Measurements from ENCODE around the gene SPATA24. TPM values are rescaled to one million over a fixed set of nuclear protein-coding genes. Genes with fewer than 3 reads are reported as not detected.

Gene SPATA24
- total RNA-seq, 1 experiment from 2014 or later = 3.1 TPM

GRCh38 chr5:139451878-139452660 is 48.2 kb upstream of the SPATA24 start:
- Histone ChIP-seq H4K20me1 (ENCODE audit: insufficient read depth) (no peaks in the 10 kb centered on the region), H3K36me3 (ENCODE audit: control insufficient read depth in 1 of 2, insufficient read depth in 2 of 2, low read length in 2 of 2) (no peaks in the 10 kb centered on the region), H3K9ac (ENCODE audit: low read length) (no peak overlapping the region), H3K27me3 (ENCODE audit: insufficient read depth, low read length) (no peaks in the 10 kb centered on the region), H3K9me2 (ENCODE audit: insufficient read depth) (no peaks in the 10 kb centered on the region), H3K27ac (ENCODE audit: low read depth, low read length) (no peak overlapping the region), H3K79me2 (ENCODE audit: insufficient read depth, low read length) (no peaks in the 10 kb centered on the region), H3K4me1 (ENCODE audit: control insufficient read depth in 1 of 2, insufficient read depth in 2 of 2, low read length in 2 of 2) (no peaks in the 10 kb centered on the region), H3K4me2 (ENCODE audit: low read length) (no peak overlapping the region), H3K4me3 (replicated peaks in 1 of 2; ENCODE audit: low read depth in 1 of 2, low read length in 2 of 2) (no peak overlapping the region), H3K9me3 (ENCODE audit: control insufficient read depth in 1 of 2, insufficient read depth in 1 of 2, low read depth in 1 of 2, low read length in 2 of 2) (no peaks in the 10 kb centered on the region), H2AFZ (ENCODE audit: low read depth, low read length, poor library complexity, severe bottlenecking) (no peak overlapping the region)
- CTCF ChIA-PET = no interaction called here
- intact Hi-C loops (cut with micrococcal nuclease) = no loop called here
- no peak for DNase-seq (ENCODE audit: low read depth, low spot score)
- no peak for ATAC-seq
- TF ChIP-seq EGR1 (IDR thresholded peaks at IDR 0.05; ENCODE audit: low read depth) (no peak), RAD21 (IDR thresholded peaks at IDR 0.05; ENCODE audit: low read depth) (no peak), EZH2 (IDR thresholded peaks at IDR 0.05) (no peak), FOSL1 (IDR thresholded peaks at IDR 0.05; ENCODE audit: low read depth) (no peak), JUND (IDR thresholded peaks at IDR 0.05) (no peak), ZNF274 (IDR thresholded peaks at IDR 0.05; ENCODE audit: low read depth, low read length) (no peak), POLR2AphosphoS5 (IDR thresholded peaks at IDR 0.05; ENCODE audit: low read depth, low read length) (no peak), CTCF (IDR thresholded peaks at IDR 0.05 in 2 of 3, conservative IDR thresholded peaks at IDR 0.05 in 1 of 3; ENCODE audit: borderline replicate concordance in 1 of 3, insufficient read depth in 1 of 3, low read depth in 2 of 3, low read length in 2 of 3) (no peak), CBX3 (IDR thresholded peaks at IDR 0.05; ENCODE audit: low read depth) (no peak), CEBPB (IDR thresholded peaks at IDR 0.05; ENCODE audit: low read depth) (no peak), SIN3A (IDR thresholded peaks at IDR 0.05; ENCODE audit: low read depth) (no peak), TCF7L2 (IDR thresholded peaks at IDR 0.05; ENCODE audit: borderline replicate concordance, extremely low read depth, insufficient read depth, insufficient read length) (no peak), EZH2phosphoT487 (IDR thresholded peaks at IDR 0.05; ENCODE audit: borderline replicate concordance) (no peak), MAX (IDR thresholded peaks at IDR 0.05) (no peak), POLR2A (IDR thresholded peaks at IDR 0.05; ENCODE audit: borderline replicate concordance, extremely low read depth, insufficient read depth, insufficient read length) (no peak)
- TF ChIP-seq, protein P1, sequence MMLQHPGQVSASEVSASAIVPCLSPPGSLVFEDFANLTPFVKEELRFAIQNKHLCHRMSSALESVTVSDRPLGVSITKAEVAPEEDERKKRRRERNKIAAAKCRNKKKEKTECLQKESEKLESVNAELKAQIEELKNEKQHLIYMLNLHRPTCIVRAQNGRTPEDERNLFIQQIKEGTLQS (IDR thresholded peaks at IDR 0.05) = no peak
- TF ChIP-seq, protein P2, sequence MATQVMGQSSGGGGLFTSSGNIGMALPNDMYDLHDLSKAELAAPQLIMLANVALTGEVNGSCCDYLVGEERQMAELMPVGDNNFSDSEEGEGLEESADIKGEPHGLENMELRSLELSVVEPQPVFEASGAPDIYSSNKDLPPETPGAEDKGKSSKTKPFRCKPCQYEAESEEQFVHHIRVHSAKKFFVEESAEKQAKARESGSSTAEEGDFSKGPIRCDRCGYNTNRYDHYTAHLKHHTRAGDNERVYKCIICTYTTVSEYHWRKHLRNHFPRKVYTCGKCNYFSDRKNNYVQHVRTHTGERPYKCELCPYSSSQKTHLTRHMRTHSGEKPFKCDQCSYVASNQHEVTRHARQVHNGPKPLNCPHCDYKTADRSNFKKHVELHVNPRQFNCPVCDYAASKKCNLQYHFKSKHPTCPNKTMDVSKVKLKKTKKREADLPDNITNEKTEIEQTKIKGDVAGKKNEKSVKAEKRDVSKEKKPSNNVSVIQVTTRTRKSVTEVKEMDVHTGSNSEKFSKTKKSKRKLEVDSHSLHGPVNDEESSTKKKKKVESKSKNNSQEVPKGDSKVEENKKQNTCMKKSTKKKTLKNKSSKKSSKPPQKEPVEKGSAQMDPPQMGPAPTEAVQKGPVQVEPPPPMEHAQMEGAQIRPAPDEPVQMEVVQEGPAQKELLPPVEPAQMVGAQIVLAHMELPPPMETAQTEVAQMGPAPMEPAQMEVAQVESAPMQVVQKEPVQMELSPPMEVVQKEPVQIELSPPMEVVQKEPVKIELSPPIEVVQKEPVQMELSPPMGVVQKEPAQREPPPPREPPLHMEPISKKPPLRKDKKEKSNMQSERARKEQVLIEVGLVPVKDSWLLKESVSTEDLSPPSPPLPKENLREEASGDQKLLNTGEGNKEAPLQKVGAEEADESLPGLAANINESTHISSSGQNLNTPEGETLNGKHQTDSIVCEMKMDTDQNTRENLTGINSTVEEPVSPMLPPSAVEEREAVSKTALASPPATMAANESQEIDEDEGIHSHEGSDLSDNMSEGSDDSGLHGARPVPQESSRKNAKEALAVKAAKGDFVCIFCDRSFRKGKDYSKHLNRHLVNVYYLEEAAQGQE (IDR thresholded peaks at IDR 0.05; ENCODE audit: low read depth) = no peak
- RAD21 ChIA-PET (ENCODE audit: low non-redundant PET in 1 of 2, low total read pairs in 2 of 2, uncharacterized antibody in 2 of 2, unreplicated experiment in 2 of 2) = no interaction called here
- POLR2A ChIA-PET = no interaction called here
- BruUV-seq (replicated peaks) = no TSS peak
